K562 (cell line): ENCODE data around the gene ZNF316. TPM values are rescaled to one million over a fixed set of nuclear protein-coding genes. Genes with fewer than 3 reads are reported as not detected.
A peak's percentile ranks its signal among the peaks of the same experiment; 100 is the strongest.

ENCODE experiments used
- ATAC-seq: fragments of 200-7000 bp; cut with Tn5 transposase; 3 replicates; pipeline ENCODE4 v1.9.1; 2020; ENCODE audit warnings: moderate library complexity
- BruUV-seq: library from RNA; stranded (reverse); fragments of 400-500 nt; replicated peaks from 2 replicates; lab custom pipeline; 2021; lab: Mats Ljungman, UMichigan
- CTCF ChIA-PET: fragments of 300-600 bp; formaldehyde crosslinking; extraction: SDS; loops from one replicate; lab custom pipeline; 2021; ENCODE audit warnings: low intra/inter-chr PET ratio; lab: Yijun Ruan, JAX
- POLR2A ChIA-PET: fragments of 300-600, 350-650 bp; sonication (Branson Sonifier 250); formaldehyde crosslinking; extraction: SDS; loops from one replicate; lab custom pipeline; 2021; ENCODE audit warnings: antibody characterized with exemption, inconsistent platforms; lab: Yijun Ruan, JAX
- DNase-seq, 4 experiments: peaks; one replicate each; pipeline versions ENCODE4 v3.0.0 to v3.0.0-alpha.2; 2011 to 2018; ENCODE audit warnings: low spot score in 3 of 4, mixed read lengths in 3 of 4; ENCODE audit errors: extremely low read depth in 1 of 4
- FAIRE-seq: peaks from 2 replicates; lab custom pipeline; 2011; peaks lifted over from hg19 to GRCh38; lab: Jason Lieb, UNC
- H2AFZ ChIP-seq: 2 replicates; pipeline ENCODE4 v1.6.0; 2011; ENCODE audit warnings: low read depth, low read length, control low read depth, inconsistent platforms
- H3K27ac ChIP-seq: fragments of 200-600 bp; 3 replicates; pipeline ENCODE4 v1.8.0; 2011; ENCODE audit warnings: low read depth, mild to moderate bottlenecking, control low read depth, inconsistent platforms, low read length, moderate library complexity, mixed read lengths; ENCODE audit errors: extremely low read depth
- H3K27me3 ChIP-seq, 2 experiments: fragments of 300-600 bp in 1 of 2; 2 replicates in 1 of 2; 3 replicates in 1 of 2; pipeline versions ENCODE4 v1.6.0 to v1.8.0; 2011; ENCODE audit warnings: inconsistent platforms in 2 of 2, low read length in 2 of 2, mild to moderate bottlenecking in 1 of 2, mixed read lengths in 1 of 2, moderate library complexity in 1 of 2; ENCODE audit not compliant: control insufficient read depth in 2 of 2, insufficient read depth in 2 of 2
- H3K36me3 ChIP-seq: fragments of 300-600 bp; 3 replicates; pipeline ENCODE4 v1.8.0; 2011; ENCODE audit warnings: mild to moderate bottlenecking, low read length, inconsistent platforms; ENCODE audit not compliant: control insufficient read depth, insufficient read depth
- H3K4me1 ChIP-seq, 2 experiments: fragments of 200-600 bp in 1 of 2; replicated peaks in 1 of 2; 2 replicates in 1 of 2; 3 replicates in 1 of 2; pipeline versions ENCODE4 v1.5.1 to v1.8.0; 2011; ENCODE audit warnings: inconsistent platforms in 2 of 2, low read length in 2 of 2, mild to moderate bottlenecking in 1 of 2, mixed read lengths in 1 of 2, moderate library complexity in 1 of 2; ENCODE audit not compliant: control insufficient read depth in 2 of 2, insufficient read depth in 2 of 2
- H3K4me2 ChIP-seq: 2 replicates; pipeline ENCODE4 v1.6.1; 2011; ENCODE audit warnings: low read length, control low read depth, inconsistent platforms, mixed read lengths; ENCODE audit not compliant: insufficient read depth
- H3K4me3 ChIP-seq: fragments of 200-600 bp; sonication (generic), shearing (Covaris generic); 2 replicates; pipeline ENCODE4 v1.5.1; 2016; ENCODE audit warnings: control low read depth, inconsistent platforms
- H3K79me2 ChIP-seq: fragments of 200-600 bp; 3 replicates; pipeline ENCODE4 v1.8.0; 2011; ENCODE audit warnings: low read length, inconsistent platforms; ENCODE audit not compliant: control insufficient read depth, insufficient read depth
- H3K9ac ChIP-seq, 2 experiments: 2 replicates each; pipeline versions ENCODE4 v1.6.0 to v1.6.1; 2011; ENCODE audit warnings: low read depth in 2 of 2, low read length in 2 of 2, control low read depth in 1 of 2, inconsistent platforms in 1 of 2, mild to moderate bottlenecking in 1 of 2, mixed read lengths in 1 of 2; ENCODE audit not compliant: insufficient read depth in 1 of 2
- H3K9me1 ChIP-seq: one replicate; pipeline ENCODE4 v1.6.0; 2011; ENCODE audit warnings: inconsistent platforms, mild to moderate bottlenecking, low read length, moderate library complexity; ENCODE audit not compliant: control insufficient read depth, insufficient read depth
- H3K9me3 ChIP-seq: replicated peaks from 2 replicates; pipeline ENCODE4 v1.5.1; 2011; ENCODE audit warnings: low read depth, low read length, inconsistent platforms; ENCODE audit not compliant: control insufficient read depth, insufficient read depth
- H4K20me1 ChIP-seq: replicated peaks from 2 replicates; pipeline ENCODE4 v1.6.1; 2011; ENCODE audit warnings: low read length, inconsistent platforms, mixed read lengths; ENCODE audit not compliant: control insufficient read depth, insufficient read depth
- ATF2 ChIP-seq: sonication (generic); formaldehyde crosslinking; IDR thresholded peaks from 2 replicates; pipeline ENCODE4 v1.8.1; 2022; ENCODE audit warnings: missing genetic modification reagents
- BHLHE40 ChIP-seq: IDR thresholded peaks from 2 replicates; pipeline ENCODE4 v1.6.1; 2011; ENCODE audit warnings: low read length, improper control_type of control experiment
- DACH1 ChIP-seq: fragments of 450-650 bp; IDR thresholded peaks from 2 replicates; pipeline ENCODE4 v1.6.1; 2018; ENCODE audit not compliant: partially characterized antibody
- EGR1 ChIP-seq: fragments of 450-650 bp; conservative IDR thresholded peaks from 2 replicates; pipeline ENCODE4 v1.6.1; 2017; ENCODE audit warnings: mild to moderate bottlenecking
- GTF2F1 ChIP-seq: IDR thresholded peaks from 2 replicates; pipeline ENCODE4 v1.6.1; 2011; ENCODE audit warnings: low read depth, low read length, improper control_type of control experiment
- POLR2B ChIP-seq: fragments of 450-650 bp; IDR thresholded peaks from 2 replicates; pipeline ENCODE4 v1.6.1; 2018; ENCODE audit warnings: low read depth; ENCODE audit not compliant: partially characterized antibody
- POLR2G ChIP-seq: fragments of 200-400 bp; formaldehyde crosslinking; IDR thresholded peaks from 2 replicates; pipeline ENCODE4 v1.6.1; 2017; ENCODE audit warnings: low read depth, mild to moderate bottlenecking, antibody characterized with exemption, low read length, moderate library complexity
- RBBP5 ChIP-seq: fragments of 200-600 bp; sonication (generic); IDR thresholded peaks from 2 replicates; pipeline ENCODE4 v1.6.1; 2012; ENCODE audit warnings: borderline replicate concordance, mild to moderate bottlenecking, low read length, control low read depth, inconsistent platforms; ENCODE audit not compliant: insufficient read depth, poor library complexity, severe bottlenecking
- RBM17 ChIP-seq: fragments of 200-400 bp; formaldehyde crosslinking; IDR thresholded peaks from 2 replicates; pipeline ENCODE4 v1.6.1; 2017; ENCODE audit warnings: low read depth, mild to moderate bottlenecking, low read length, borderline replicate concordance
- SMARCA4 ChIP-seq: fragments of 450-650 bp; IDR thresholded peaks from 2 replicates; pipeline ENCODE4 v1.6.1; 2016
- TGIF2 ChIP-seq: sonication (generic); formaldehyde crosslinking; IDR thresholded peaks from 2 replicates; pipeline ENCODE4 v1.8.1; 2022; ENCODE audit warnings: mild to moderate bottlenecking, missing genetic modification reagents, moderate library complexity
- USF2 ChIP-seq: sonication (generic); formaldehyde crosslinking; IDR thresholded peaks from 2 replicates; pipeline ENCODE4 v1.5.0; 2020; ENCODE audit warnings: missing genetic modification reagents
- ZNF174 ChIP-seq: fragments of 250-450 bp; sonication (Bioruptor Pico); IDR thresholded peaks from 2 replicates; pipeline ENCODE4 v1.4.0; 2020; ENCODE audit warnings: mild to moderate bottlenecking
- ZNF3 ChIP-seq: fragments of 250-450 bp; sonication (Bioruptor Pico); IDR thresholded peaks from 2 replicates; pipeline ENCODE4 v1.5.0; 2021; ENCODE audit warnings: mild to moderate bottlenecking, moderate library complexity
- ZNF644 ChIP-seq: fragments of 200-800 bp; sonication (Bioruptor generic); IDR thresholded peaks from 2 replicates; pipeline ENCODE4 v1.6.1; 2016; ENCODE audit warnings: low read depth, missing genetic modification characterization, missing compliant biosample characterization
- ZNF699 ChIP-seq: fragments of 250-450 bp; sonication (Bioruptor Pico); IDR thresholded peaks from 2 replicates; pipeline ENCODE4 v1.8.0; 2021; ENCODE audit warnings: mild to moderate bottlenecking, moderate library complexity; ENCODE audit not compliant: insufficient replicate concordance
- WGBS: fragments of 100-300 bp; shearing (Covaris generic); methylation state at CpG from one replicate; pipeline ENCODE4 v1.1.6; 2016; ENCODE audit warnings: low coverage, mixed read lengths; ENCODE audit not compliant: insufficient coverage; ENCODE audit errors: missing lambda C conversion rate; 5-methylcytosine and 5-hydroxymethylcytosine counted together
- in situ Hi-C: fragments of 300-500 bp; cut with MboI; formaldehyde crosslinking; loops from 4 replicates; pipeline ENCODE4 v1.15.0; 2018; ENCODE audit warnings: inconsistent platforms, mixed read lengths
- intact Hi-C: fragments of 100-400 bp; cut with micrococcal nuclease; formaldehyde crosslinking; loops from 2 replicates; pipeline ENCODE4 v1.14.2; 2022
- polyA plus RNA-seq, 8 experiments: library from polyadenylated mRNA; depleted of rRNA in 4 of 8; stranded (reverse) in 5 of 8; unstranded in 3 of 8; fragments of >200 nt; fragmentation: Nextera tagmentation in 2 of 8; fragmentation: Illumina TruSeq in 1 of 8; extraction: Ambion mirVana in 2 of 8; extraction: Trizol in 1 of 8; gene quantifications; 2 replicates each; pipeline versions ENCODE4 v1.2.1 to v1.2.3, GENCODE V29; 2011 to 2014; ENCODE audit warnings: inconsistent platforms in 1 of 8, missing spikeins in 1 of 8
- total RNA-seq, 7 experiments: library from RNA; depleted of rRNA in 6 of 7; stranded (reverse); fragments of >200 nt in 6 of 7; fragmentation: Illumina TruSeq in 2 of 7; extraction: Trizol in 2 of 7; gene quantifications; 2 replicates each; pipeline versions ENCODE4 v1.2.1 to v1.2.3, GENCODE V29; 2011 to 2021; ENCODE audit warnings: low replicate concordance in 1 of 7

Gene ZNF316
- total and polyA plus RNA-seq, 9 of the 15 experiments (the other 6 are each of a cell fraction or from before 2014, with no cell fraction given) = 0.10 to 34.0 (median 8.6) TPM

DNA sequence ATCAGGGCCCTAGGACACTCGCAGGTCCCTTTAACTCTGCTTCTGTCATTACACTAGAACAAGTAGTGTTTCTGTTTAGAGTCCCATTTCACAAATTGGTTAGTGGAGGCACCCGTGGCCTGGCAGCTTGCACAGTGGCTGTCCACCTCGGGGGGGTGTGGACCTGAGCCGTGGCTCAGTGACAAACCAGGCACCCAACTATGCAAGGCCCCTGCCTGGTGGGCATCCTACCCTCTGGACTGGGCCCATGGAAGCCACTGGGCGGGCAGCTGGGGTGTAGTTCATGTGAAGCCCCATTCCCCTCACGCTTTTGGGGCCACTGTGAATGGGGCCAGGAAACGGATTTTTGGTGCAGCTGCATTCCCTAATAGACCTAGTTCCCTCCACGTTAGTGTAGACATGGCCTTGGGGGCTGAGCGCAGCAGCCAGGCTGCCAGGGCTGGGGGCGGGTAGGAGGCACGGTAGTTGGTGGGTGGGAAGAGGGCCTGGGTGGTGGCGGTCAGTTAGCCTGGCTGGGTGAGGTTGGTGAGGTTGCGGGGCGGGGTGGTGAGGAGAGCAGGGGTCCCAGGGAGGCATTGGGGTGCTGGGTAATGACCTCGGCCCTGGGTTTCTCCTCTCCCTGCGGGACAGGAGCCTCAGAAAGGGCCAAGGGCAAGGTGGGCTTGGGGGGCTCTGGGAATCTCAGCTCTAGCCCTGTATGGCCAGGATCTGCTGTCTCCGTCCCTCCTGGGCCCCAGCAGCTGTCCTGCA lies 18.7 kb downstream of the ZNF316 start:
- Histone ChIP-seq H2AFZ (no peak overlapping the region), H3K4me3 (no peak overlapping the region), H3K79me2 (no peaks in the 10 kb centered on the region), H3K27ac (no peak overlapping the region), H3K9me3 (peaks cover 6% of the 10 kb centered on the region; the same call in 1 of the 2 replicates), H3K9ac (peak overlapping the region in 1 of 2 experiments; percentile 20; a peak in 1 of 4 replicates), H3K36me3 (peaks cover 32% of the 10 kb centered on the region; the same call in 2 of the 3 replicates), H3K4me2 (no peak overlapping the region), H3K9me1 (no peaks in the 10 kb centered on the region), H3K4me1 (peaks cover 0 to 6% of the 10 kb centered on the region in 2 experiments; a peak in 2 of 5 replicates), H3K27me3 (peaks cover 0 to 5% of the 10 kb centered on the region in 2 experiments; a peak in 1 of 5 replicates), H4K20me1 (no peaks in the 10 kb centered on the region)
- in situ Hi-C loops (no loop called here), intact Hi-C loops (no loop called here)
- no peak; the same call in 2 of the 3 replicates for ATAC-seq
- CTCF ChIA-PET = no interaction called here
- TF ChIP-seq ZNF174 (no peak), TGIF2 (CRISPR knock-in tag) (no peak), ATF2 (no peak), RBM17 (no peak), POLR2G (peak; percentile 54), ZNF644 (tag) (no peak), ZNF3 (CRISPR knock-in tag) (no peak), ZNF699 (no peak), GTF2F1 (no peak), SMARCA4 (no peak), RBBP5 (no peak), BHLHE40 (no peak), USF2 (CRISPR knock-in tag) (no peak), EGR1 (no peak), DACH1 (no peak), POLR2B (peak; percentile 16)
- peak in 1 of 4 experiments; percentile 13 for DNase-seq
- BruUV-seq = no TSS peak
- no peak for FAIRE-seq
- WGBS = 86% methylated on average over 10 of the region's 17 CpGs
- POLR2A ChIA-PET = no interaction called here
